ENCODE measurements around the gene CCDC9. TPM values are rescaled to one million over a fixed set of nuclear protein-coding genes. Genes with fewer than 3 reads are reported as not detected.
A peak's percentile ranks its signal among the peaks of the same experiment; 100 is the strongest.

The CCDC9 gene
- polyA plus RNA-seq, 3 donors, result 6.3 to 10.0 (median 7.6) TPM

GRCh38 chr19:47240556-47240955 is 15.8 kb upstream of the CCDC9 start:
- H3K27ac ChIP-seq (ENCODE audit: low read depth in 1 of 2, low read length in 2 of 2), result no peak overlapping the region
- Mint-ChIP-seq H3K4me3 (peak overlapping the region in 1 of 2 donors; percentile 80), H3K9me3 (peaks cover 0 to 25% (median 9%) of the 10 kb centered on the region in 7 donors), H3K27me3 (ENCODE audit: low read depth in 3 of 3) (peaks cover 41 to 48% (median 48%) of the 10 kb centered on the region in 3 donors), H3K36me3 (peaks cover 3 to 8% of the 10 kb centered on the region in 2 donors), H3K4me1 (peaks cover 29% of the 10 kb centered on the region), H3K27ac (peak overlapping the region in 1 of 7 donors; percentile 61)
- H3K27me3 ChIP-seq (ENCODE audit: control insufficient read depth in 2 of 2, insufficient read depth in 2 of 2, low read length in 2 of 2), result peaks cover 31 to 67% of the 10 kb centered on the region in 2 donors
- no peak for DNase-seq
- H3K36me3 ChIP-seq (replicated peaks in 1 of 2; ENCODE audit: control insufficient read depth in 1 of 2, insufficient read depth in 2 of 2, low read length in 2 of 2), result no peaks in the 10 kb centered on the region
- WGBS (ENCODE audit: insufficient coverage), result 63% methylated on average over 4 of the region's 6 CpGs
- TF ChIP-seq CTCF (IDR thresholded peaks at IDR 0.05), result no peak
- peak overlapping the region; percentile 19 for H3K4me2 ChIP-seq (replicated peaks; ENCODE audit: extremely low read depth, low read length, poor library complexity, severe bottlenecking)
- no peaks in the 10 kb centered on the region for H4K20me1 ChIP-seq (ENCODE audit: insufficient read depth, low read length)
- no peak overlapping the region for H3K4me3 ChIP-seq (replicated peaks in 1 of 3; ENCODE audit: low read depth in 2 of 3, low read length in 3 of 3)
- H3K79me2 ChIP-seq (ENCODE audit: insufficient read depth, low read length), result no peaks in the 10 kb centered on the region
- peaks cover 3 to 25% of the 10 kb centered on the region in 2 donors for H3K9me3 ChIP-seq (replicated peaks in 1 of 2; ENCODE audit: control insufficient read depth in 1 of 2, insufficient read depth in 1 of 2, low read length in 2 of 2)
- intact Hi-C loops (cut with micrococcal nuclease), result loop anchor here in 1 of 2 donors (2.0 kb wide), 1 partner anchor 14 kb away; no protein-coding TSS in a partner anchor
- no peak overlapping the region for H3K9ac ChIP-seq (ENCODE audit: insufficient read depth, low read length, poor library complexity, severe bottlenecking)
- no peak overlapping the region for H2AFZ ChIP-seq (ENCODE audit: insufficient read depth, low read depth, low read length, poor library complexity, severe bottlenecking)
- H3K4me1 ChIP-seq (ENCODE audit: control insufficient read depth in 1 of 2, insufficient read depth in 2 of 2, low read length in 2 of 2), result peaks cover 36 to 46% of the 10 kb centered on the region in 2 donors

- Mint-ChIP-seq H3K4me1 (peaks cover 29% of the 10 kb centered on the region), H3K36me3 (peaks cover 3 to 8% of the 10 kb centered on the region in 2 donors), H3K9me3 (peaks cover 0 to 25% (median 9%) of the 10 kb centered on the region in 7 donors), H3K27me3 (ENCODE audit: low read depth in 3 of 3) (peaks cover 34 to 44% (median 42%) of the 10 kb centered on the region in 3 donors), H3K4me3 (peak overlapping the region in 1 of 2 donors; percentile 80), H3K27ac (peak overlapping the region in 1 of 7 donors; percentile 61)
- Histone ChIP-seq H3K4me3 (replicated peaks in 1 of 3; ENCODE audit: low read depth in 2 of 3, low read length in 3 of 3) (no peak overlapping the region), H3K9me3 (replicated peaks in 1 of 2; ENCODE audit: control insufficient read depth in 1 of 2, insufficient read depth in 1 of 2, low read length in 2 of 2) (peaks cover 3 to 25% of the 10 kb centered on the region in 2 donors), H3K4me1 (ENCODE audit: control insufficient read depth in 1 of 2, insufficient read depth in 2 of 2, low read length in 2 of 2) (peaks cover 36 to 46% of the 10 kb centered on the region in 2 donors), H4K20me1 (ENCODE audit: insufficient read depth, low read length) (no peaks in the 10 kb centered on the region), H3K4me2 (replicated peaks; ENCODE audit: extremely low read depth, low read length, poor library complexity, severe bottlenecking) (peak overlapping the region; percentile 19), H3K27me3 (ENCODE audit: control insufficient read depth in 2 of 2, insufficient read depth in 2 of 2, low read length in 2 of 2) (peaks cover 31 to 62% of the 10 kb centered on the region in 2 donors), H3K79me2 (ENCODE audit: insufficient read depth, low read length) (no peaks in the 10 kb centered on the region), H3K9ac (ENCODE audit: insufficient read depth, low read length, poor library complexity, severe bottlenecking) (no peak overlapping the region), H2AFZ (ENCODE audit: insufficient read depth, low read depth, low read length, poor library complexity, severe bottlenecking) (no peak overlapping the region), H3K36me3 (replicated peaks in 1 of 2; ENCODE audit: control insufficient read depth in 1 of 2, insufficient read depth in 2 of 2, low read length in 2 of 2) (no peaks in the 10 kb centered on the region), H3K27ac (ENCODE audit: low read depth in 1 of 2, low read length in 2 of 2) (no peak overlapping the region)
- WGBS (ENCODE audit: insufficient coverage), result 18% methylated on average over 10 of the region's 27 CpGs
- intact Hi-C loops (cut with micrococcal nuclease), result loop anchor here in 1 of 2 donors (2.0 kb wide), 1 partner anchor 14 kb away; no protein-coding TSS in a partner anchor
- no peak for TF ChIP-seq CTCF (IDR thresholded peaks at IDR 0.05)
- DNase-seq, result peak; percentile 62 to 88 (median 78)
These were observed 15.1 kb upstream of the CCDC9 start for GRCh38 chr19:47240996-47241918.
